GM12872 (cell line): ENCODE measurements around the gene COA8.

Experiments used
- CTCF ChIP-seq: IDR thresholded peaks from 3 replicates; pipeline ENCODE4 v1.5.1; 2011; ENCODE audit warnings: low read depth, mild to moderate bottlenecking, low read length, moderate library complexity; ENCODE audit not compliant: insufficient read depth

COA8 gene

GRCh38 chr14:103522649-103523574 lies 39.8 kb upstream of the COA8 start, which contains the start of gene CKB:
Gene CKB, minus strand, starts transcription at chr14:103522830. Its CDS starts 337 bp downstream, at chr14:103522493.
- no peak for TF ChIP-seq CTCF

GRCh38 chr14:103523575-103523954 lies 39.2 kb upstream of the COA8 start:
- no peak for TF ChIP-seq CTCF

- TF ChIP-seq CTCF, result 0 out of 3 replicates have a peak, but pooled peaks have one; percentile 30
Observed at GRCh38 chr14:103524002-103524935, 38.5 kb upstream of the COA8 start.

GRCh38 chr14:103526247-103526913 lies 36.4 kb upstream of the COA8 start:
- no peak for TF ChIP-seq CTCF

- TF ChIP-seq CTCF, result no peak
Observed at GRCh38 chr14:103526914-103527248, 35.9 kb upstream of the COA8 start.

- TF ChIP-seq CTCF, result no peak
Observed at GRCh38 chr14:103527408-103528145, 35.2 kb upstream of the COA8 start.
